Posterior cingulate gyrus (tissue), 11 donors: ENCODE results near the gene CLIP1.
"Not testable (repeated sequence)": the region's sequence is repeated elsewhere in the genome, so short reads cannot be mapped to it uniquely, and the experiment has no call there.

Experiments
- DNase-seq, 10 donors: peaks; one replicate each; pipeline versions ENCODE4 v3.0.0 to v3.0.0-alpha.2; 2020 to 2021; ENCODE audit warnings: mixed read lengths in 3 of 10
- intact Hi-C: fragments of 100-400 bp; cut with DNase I; formaldehyde crosslinking; loops from one replicate; pipeline ENCODE4 v1.15.1; 2023

The CLIP1 gene

GRCh38 chr12:122363782-122364181 is 58.7 kb downstream of the CLIP1 start:
- intact Hi-C loops, result no loop called here
- no peak for DNase-seq

- intact Hi-C loops, result no loop called here
- no peak for DNase-seq
Measured at GRCh38 chr12:122362755-122363154, 59.7 kb downstream of the CLIP1 start.

GRCh38 chr12:122358403-122358802 is 64.1 kb downstream of the CLIP1 start:
- not testable (repeated sequence) for DNase-seq
- intact Hi-C loops, result loop anchor here (10.0 kb wide), 1 partner anchor 224 kb away; no protein-coding TSS in a partner anchor

GRCh38 chr12:122357536-122357935 is 64.9 kb downstream of the CLIP1 start:
- DNase-seq, result not testable (repeated sequence)
- intact Hi-C loops, result loop anchor here (10.0 kb wide), 1 partner anchor 223 kb away; no protein-coding TSS in a partner anchor

- DNase-seq, result not testable (repeated sequence)
- intact Hi-C loops, result loop anchor here (10.0 kb wide), 1 partner anchor 222 kb away; no protein-coding TSS in a partner anchor
Measured at GRCh38 chr12:122356991-122357390, 65.5 kb downstream of the CLIP1 start.

GRCh38 chr12:122356192-122356635 is 66.3 kb downstream of the CLIP1 start:
- intact Hi-C loops, result loop anchor here (10.0 kb wide), 1 partner anchor 221 kb away; no protein-coding TSS in a partner anchor
- peak in 5 of 10 donors; percentile 26 to 59 (median 34) for DNase-seq

GRCh38 chr12:122355706-122356105 is 66.8 kb downstream of the CLIP1 start:
- no peak for DNase-seq
- intact Hi-C loops, result loop anchor here (10.0 kb wide), 1 partner anchor 221 kb away; no protein-coding TSS in a partner anchor

GRCh38 chr12:122354958-122355641 is 67.4 kb downstream of the CLIP1 start:
- intact Hi-C loops, result loop anchor here (10.0 kb wide), 1 partner anchor 220 kb away; no protein-coding TSS in a partner anchor

GRCh38 chr12:122352394-122352793 is 70.1 kb downstream of the CLIP1 start:
- intact Hi-C loops, result loop anchor here (10.0 kb wide), 1 partner anchor 218 kb away; no protein-coding TSS in a partner anchor
- DNase-seq, result peak in 1 of 10 donors; percentile 77

More at GRCh38 chr12:122354958-122355641, 67.4 kb downstream of the CLIP1 start:
- peak in 9 of 10 donors; percentile 18 to 96 (median 72) for DNase-seq

- intact Hi-C loops, result loop anchor here (10.0 kb wide), 1 partner anchor 215 kb away; no protein-coding TSS in a partner anchor
- DNase-seq, result peak in 8 of 10 donors; percentile 28 to 89 (median 64)
Measured at GRCh38 chr12:122350141-122350848, 72.2 kb downstream of the CLIP1 start.

GRCh38 chr12:122349078-122349477 is 73.4 kb downstream of the CLIP1 start:
- no peak for DNase-seq
- intact Hi-C loops, result no loop called here

- intact Hi-C loops, result no loop called here
- DNase-seq, result no peak
Measured at GRCh38 chr12:122348505-122348904, 74.0 kb downstream of the CLIP1 start.

GRCh38 chr12:122346054-122346453 is 76.4 kb downstream of the CLIP1 start:
- no peak for DNase-seq
- intact Hi-C loops, result no loop called here

- intact Hi-C loops, result no loop called here
- no peak for DNase-seq
Measured at GRCh38 chr12:122345042-122345441, 77.4 kb downstream of the CLIP1 start.

GRCh38 chr12:122336015-122336946 is 86.2 kb downstream of the CLIP1 start:
- DNase-seq, result no peak
- intact Hi-C loops, result no loop called here

GRCh38 chr12:122333142-122334087 is 89.1 kb downstream of the CLIP1 start:
- intact Hi-C loops, result no loop called here
- DNase-seq, result no peak

- no peak for DNase-seq
Measured at GRCh38 chr12:122327494-122328385, 94.7 kb downstream of the CLIP1 start.

GRCh38 chr12:122327014-122327413 is 95.5 kb downstream of the CLIP1 start:
- no peak for DNase-seq
- intact Hi-C loops, result no loop called here

More at GRCh38 chr12:122327494-122328385, 94.7 kb downstream of the CLIP1 start:
- intact Hi-C loops, result no loop called here
